ENCODE data around the gene PARD3.

DNA sequence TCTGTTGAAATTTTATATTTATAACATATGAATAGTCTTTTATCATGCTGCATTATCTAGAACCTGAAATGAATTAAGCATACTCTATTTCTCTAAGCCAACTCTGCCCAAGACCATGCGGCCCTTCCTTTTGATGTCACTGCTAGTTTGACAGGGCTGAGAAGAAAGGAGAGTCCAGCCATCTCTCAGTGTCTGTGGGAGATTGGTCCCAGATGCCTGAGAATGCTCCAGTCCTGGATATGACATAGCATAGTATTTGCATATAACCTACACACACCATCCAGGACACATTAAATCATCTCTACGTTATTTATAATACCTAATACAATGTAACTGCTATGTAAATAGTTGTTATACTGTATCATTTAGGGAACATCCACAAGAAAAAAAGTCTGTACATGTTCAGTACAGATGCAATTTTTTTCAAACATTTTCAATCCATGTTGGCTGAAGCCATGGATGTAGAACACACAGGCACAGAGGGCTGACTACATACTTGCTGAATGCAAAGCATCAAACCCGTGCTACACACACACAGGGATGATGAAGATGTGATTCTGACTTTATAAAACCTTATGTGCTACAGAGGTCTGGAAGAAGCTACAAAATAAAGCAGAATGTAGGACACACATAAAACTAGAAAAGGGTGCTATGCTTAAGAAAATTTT, 315.4 kb downstream of the PARD3 start:
- no peak for TF ChIP-seq RAD21 (IDR thresholded peaks at IDR 0.05; ENCODE audit: insufficient read depth, low read depth, low read length)
- no peak for TF ChIP-seq SMC3 (IDR thresholded peaks at IDR 0.05; ENCODE audit: borderline replicate concordance, low read length)
- TF ChIP-seq HDGF (IDR thresholded peaks at IDR 0.05): no peak
- no peak for TF ChIP-seq POLR2AphosphoS5 (IDR thresholded peaks at IDR 0.05; ENCODE audit: low read length)
- TF ChIP-seq, protein P1, sequence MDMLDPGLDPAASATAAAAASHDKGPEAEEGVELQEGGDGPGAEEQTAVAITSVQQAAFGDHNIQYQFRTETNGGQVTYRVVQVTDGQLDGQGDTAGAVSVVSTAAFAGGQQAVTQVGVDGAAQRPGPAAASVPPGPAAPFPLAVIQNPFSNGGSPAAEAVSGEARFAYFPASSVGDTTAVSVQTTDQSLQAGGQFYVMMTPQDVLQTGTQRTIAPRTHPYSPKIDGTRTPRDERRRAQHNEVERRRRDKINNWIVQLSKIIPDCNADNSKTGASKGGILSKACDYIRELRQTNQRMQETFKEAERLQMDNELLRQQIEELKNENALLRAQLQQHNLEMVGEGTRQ (IDR thresholded peaks at IDR 0.05; ENCODE audit: borderline replicate concordance, low read depth, low read length): no peak
- TF ChIP-seq STAT3 (IDR thresholded peaks at IDR 0.05; ENCODE audit: low read depth, low read length): no peak
- TF ChIP-seq, protein P2, sequence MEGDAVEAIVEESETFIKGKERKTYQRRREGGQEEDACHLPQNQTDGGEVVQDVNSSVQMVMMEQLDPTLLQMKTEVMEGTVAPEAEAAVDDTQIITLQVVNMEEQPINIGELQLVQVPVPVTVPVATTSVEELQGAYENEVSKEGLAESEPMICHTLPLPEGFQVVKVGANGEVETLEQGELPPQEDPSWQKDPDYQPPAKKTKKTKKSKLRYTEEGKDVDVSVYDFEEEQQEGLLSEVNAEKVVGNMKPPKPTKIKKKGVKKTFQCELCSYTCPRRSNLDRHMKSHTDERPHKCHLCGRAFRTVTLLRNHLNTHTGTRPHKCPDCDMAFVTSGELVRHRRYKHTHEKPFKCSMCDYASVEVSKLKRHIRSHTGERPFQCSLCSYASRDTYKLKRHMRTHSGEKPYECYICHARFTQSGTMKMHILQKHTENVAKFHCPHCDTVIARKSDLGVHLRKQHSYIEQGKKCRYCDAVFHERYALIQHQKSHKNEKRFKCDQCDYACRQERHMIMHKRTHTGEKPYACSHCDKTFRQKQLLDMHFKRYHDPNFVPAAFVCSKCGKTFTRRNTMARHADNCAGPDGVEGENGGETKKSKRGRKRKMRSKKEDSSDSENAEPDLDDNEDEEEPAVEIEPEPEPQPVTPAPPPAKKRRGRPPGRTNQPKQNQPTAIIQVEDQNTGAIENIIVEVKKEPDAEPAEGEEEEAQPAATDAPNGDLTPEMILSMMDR (IDR thresholded peaks at IDR 0.05 in 2 of 3, conservative IDR thresholded peaks at IDR 0.05 in 1 of 3; ENCODE audit: control insufficient read depth in 2 of 3, extremely low read depth in 1 of 3, insufficient read depth in 1 of 3, low read depth in 3 of 3, low read length in 3 of 3): no peak
- no peak for TF ChIP-seq SRF (IDR thresholded peaks at IDR 0.05; ENCODE audit: low read depth in 2 of 2, low read length in 2 of 2)
- no peak for TF ChIP-seq SIN3A (IDR thresholded peaks at IDR 0.05; ENCODE audit: low read depth, low read length)
- TF ChIP-seq ZZZ3 (IDR thresholded peaks at IDR 0.05; ENCODE audit: control insufficient read depth, insufficient read length, low read depth): no peak
- no peak for TF ChIP-seq POLR2A (IDR thresholded peaks at IDR 0.05; ENCODE audit: low read depth, low read length)

Measured in GM12878 (cell line).